ENCODE data around the gene KLK3. TPM values are rescaled to one million over a fixed set of nuclear protein-coding genes. Genes with fewer than 3 reads are reported as not detected.
"Not testable (repeated sequence)": the region's sequence is repeated elsewhere in the genome, so short reads cannot be mapped to it uniquely, and the experiment has no call there.

Gene KLK3
- total and polyA plus RNA-seq, 2 experiments from 2014 or later = 0.19 TPM; not detected in 1

DNA sequence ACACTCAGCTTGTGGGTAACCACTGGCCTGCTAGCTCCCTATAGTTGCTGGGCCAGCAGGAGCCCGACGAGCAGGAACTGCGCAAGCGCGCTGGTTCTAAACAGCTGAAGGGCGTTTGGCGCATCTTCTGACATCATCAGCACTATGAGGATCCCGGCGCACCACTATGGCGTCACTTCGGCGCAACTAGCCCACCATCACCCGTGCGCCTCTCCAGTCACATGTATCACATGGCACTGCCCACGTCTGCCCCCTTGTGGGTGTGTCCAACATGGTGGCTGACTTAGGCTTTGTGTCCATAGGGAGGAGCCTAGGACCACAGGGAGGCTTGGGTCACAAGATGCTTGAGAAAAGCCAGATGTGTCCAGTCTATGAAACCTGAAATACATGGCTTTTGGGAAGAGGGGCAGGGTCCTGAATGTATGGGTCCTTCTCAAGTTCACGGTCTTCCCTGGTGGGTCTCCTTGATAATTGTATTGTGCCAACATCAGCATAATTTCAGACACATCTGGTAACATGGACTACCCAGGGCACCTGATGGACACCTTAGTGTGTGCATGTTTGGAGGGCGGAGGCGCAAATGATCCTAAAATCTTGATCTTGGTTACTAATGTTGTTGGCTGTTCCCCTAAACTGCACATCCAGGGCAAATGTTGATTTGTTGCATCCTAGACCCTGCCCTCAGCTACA lies 38.5 kb downstream of the KLK3 start:
- no peak for TF ChIP-seq ZNF331 (CRISPR knock-in tag; IDR thresholded peaks at IDR 0.05; ENCODE audit: low read depth)
- TF ChIP-seq, protein P1, sequence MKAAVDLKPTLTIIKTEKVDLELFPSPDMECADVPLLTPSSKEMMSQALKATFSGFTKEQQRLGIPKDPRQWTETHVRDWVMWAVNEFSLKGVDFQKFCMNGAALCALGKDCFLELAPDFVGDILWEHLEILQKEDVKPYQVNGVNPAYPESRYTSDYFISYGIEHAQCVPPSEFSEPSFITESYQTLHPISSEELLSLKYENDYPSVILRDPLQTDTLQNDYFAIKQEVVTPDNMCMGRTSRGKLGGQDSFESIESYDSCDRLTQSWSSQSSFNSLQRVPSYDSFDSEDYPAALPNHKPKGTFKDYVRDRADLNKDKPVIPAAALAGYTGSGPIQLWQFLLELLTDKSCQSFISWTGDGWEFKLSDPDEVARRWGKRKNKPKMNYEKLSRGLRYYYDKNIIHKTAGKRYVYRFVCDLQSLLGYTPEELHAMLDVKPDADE (IDR thresholded peaks at IDR 0.05) = no peak
- TF ChIP-seq CREB1 (CRISPR knock-in tag; IDR thresholded peaks at IDR 0.05; ENCODE audit: low read depth) = no peak
- TF ChIP-seq, protein P2, sequence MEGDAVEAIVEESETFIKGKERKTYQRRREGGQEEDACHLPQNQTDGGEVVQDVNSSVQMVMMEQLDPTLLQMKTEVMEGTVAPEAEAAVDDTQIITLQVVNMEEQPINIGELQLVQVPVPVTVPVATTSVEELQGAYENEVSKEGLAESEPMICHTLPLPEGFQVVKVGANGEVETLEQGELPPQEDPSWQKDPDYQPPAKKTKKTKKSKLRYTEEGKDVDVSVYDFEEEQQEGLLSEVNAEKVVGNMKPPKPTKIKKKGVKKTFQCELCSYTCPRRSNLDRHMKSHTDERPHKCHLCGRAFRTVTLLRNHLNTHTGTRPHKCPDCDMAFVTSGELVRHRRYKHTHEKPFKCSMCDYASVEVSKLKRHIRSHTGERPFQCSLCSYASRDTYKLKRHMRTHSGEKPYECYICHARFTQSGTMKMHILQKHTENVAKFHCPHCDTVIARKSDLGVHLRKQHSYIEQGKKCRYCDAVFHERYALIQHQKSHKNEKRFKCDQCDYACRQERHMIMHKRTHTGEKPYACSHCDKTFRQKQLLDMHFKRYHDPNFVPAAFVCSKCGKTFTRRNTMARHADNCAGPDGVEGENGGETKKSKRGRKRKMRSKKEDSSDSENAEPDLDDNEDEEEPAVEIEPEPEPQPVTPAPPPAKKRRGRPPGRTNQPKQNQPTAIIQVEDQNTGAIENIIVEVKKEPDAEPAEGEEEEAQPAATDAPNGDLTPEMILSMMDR (conservative IDR thresholded peaks at IDR 0.05; ENCODE audit: low read depth in 2 of 2) = peak; percentile 52 to 68
- Mint-ChIP-seq H3K36me3 (ENCODE audit: low read depth) (peaks cover 32% of the 10 kb centered on the region), H3K27me3 (ENCODE audit: insufficient read depth, low read depth, poor library complexity) (peaks cover 5% of the 10 kb centered on the region), H3K4me3 (no peak overlapping the region), H3K9me3 (peaks cover 97% of the 10 kb centered on the region), H3K27ac (no peak overlapping the region), H3K4me1 (no peaks in the 10 kb centered on the region; the same call in 2 of the 3 replicates)
- H3F3A ChIP-seq (replicated peaks; ENCODE audit: low read depth) = no peaks in the 10 kb centered on the region
- no peak overlapping the region for H3K4me3 ChIP-seq
- no peak; the same call in 2 of the 3 replicates for ATAC-seq
- H3K27me3 ChIP-seq (ENCODE audit: insufficient read depth) = no peaks in the 10 kb centered on the region
- no peaks in the 10 kb centered on the region for H3K9me2 ChIP-seq (ENCODE audit: insufficient read depth)
- H3K4me2 ChIP-seq = no peak overlapping the region
- H3K4me1 ChIP-seq (ENCODE audit: insufficient read depth) = no peaks in the 10 kb centered on the region
- peak; percentile 71 for DNase-seq (ENCODE audit: low spot score)
- H3K79me2 ChIP-seq (replicated peaks; ENCODE audit: insufficient read depth) = no peaks in the 10 kb centered on the region
- H2AFZ ChIP-seq = no peak overlapping the region
- H4K20me1 ChIP-seq (replicated peaks; ENCODE audit: insufficient read depth) = no peaks in the 10 kb centered on the region
- no peaks in the 10 kb centered on the region for H3K36me3 ChIP-seq (ENCODE audit: insufficient read depth)
- no peak overlapping the region for H3K27ac ChIP-seq (ENCODE audit: low read depth)

DNA sequence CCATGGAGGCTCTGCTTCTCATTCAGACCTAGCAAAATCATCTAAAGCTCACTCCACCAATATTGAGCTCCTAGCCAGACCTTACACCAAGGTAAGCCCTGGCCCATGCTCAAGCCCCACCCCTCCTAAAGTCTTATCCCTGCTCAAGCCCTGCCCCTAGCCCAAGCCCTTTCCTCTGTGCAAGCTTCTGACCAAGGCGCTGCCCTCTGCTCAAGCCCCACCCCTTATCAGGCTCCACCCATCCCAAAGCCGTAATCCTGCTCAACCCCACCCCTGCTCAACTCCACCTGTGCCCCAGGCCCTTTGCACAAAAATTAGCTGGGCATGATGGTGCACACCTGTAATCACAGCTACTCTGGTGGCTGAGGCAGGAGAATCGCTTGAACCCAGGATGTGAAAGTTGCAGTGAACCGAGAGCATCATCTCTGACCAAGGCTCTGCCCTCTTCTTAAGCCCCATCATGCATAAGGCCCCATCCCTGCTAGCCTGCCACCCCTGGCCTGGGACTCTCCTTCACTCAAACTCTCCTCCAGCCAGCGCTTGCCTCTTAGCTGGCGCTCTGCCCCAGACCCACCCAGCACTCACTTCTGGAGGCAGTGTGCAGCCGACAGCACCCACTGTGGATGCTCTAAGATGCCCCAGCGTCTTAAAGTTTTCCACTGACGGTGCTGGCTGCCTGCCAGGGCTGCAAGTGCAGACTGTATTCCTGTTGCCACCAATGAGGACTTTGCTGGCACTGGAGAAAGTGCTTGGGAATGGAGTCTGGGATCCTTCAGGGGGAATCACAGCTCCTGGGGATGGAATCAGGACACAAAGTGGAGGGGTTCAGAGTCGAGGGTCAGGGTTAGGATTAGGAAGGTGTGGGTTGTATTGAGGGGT lies 40.0 kb downstream of the KLK3 start:
- Histone ChIP-seq H3K27me3 (ENCODE audit: insufficient read depth) (no peaks in the 10 kb centered on the region), H4K20me1 (replicated peaks; ENCODE audit: insufficient read depth) (no peaks in the 10 kb centered on the region), H2AFZ (no peak overlapping the region), H3K79me2 (replicated peaks; ENCODE audit: insufficient read depth) (no peaks in the 10 kb centered on the region), H3K9me2 (ENCODE audit: insufficient read depth) (no peaks in the 10 kb centered on the region), H3K4me1 (ENCODE audit: insufficient read depth) (no peaks in the 10 kb centered on the region), H3K4me2 (no peak overlapping the region), H3K27ac (ENCODE audit: low read depth) (no peak overlapping the region), H3K4me3 (no peak overlapping the region), H3K36me3 (ENCODE audit: insufficient read depth) (no peaks in the 10 kb centered on the region), H3F3A (replicated peaks; ENCODE audit: low read depth) (no peaks in the 10 kb centered on the region)
- ATAC-seq = no peak
- H3K27me3 Mint-ChIP-seq (ENCODE audit: insufficient read depth, low read depth, poor library complexity) = peaks cover 5% of the 10 kb centered on the region
- H3K36me3 Mint-ChIP-seq (ENCODE audit: low read depth) = peaks cover 29% of the 10 kb centered on the region
- no peak for DNase-seq (ENCODE audit: low spot score)
- H3K4me3 Mint-ChIP-seq = no peak overlapping the region
- H3K4me1 Mint-ChIP-seq = no peaks in the 10 kb centered on the region
- peaks cover 97% of the 10 kb centered on the region for H3K9me3 Mint-ChIP-seq
- TF ChIP-seq EZH2phosphoT487 (IDR thresholded peaks at IDR 0.05; ENCODE audit: unreplicated experiment) = no peak
- TF ChIP-seq, protein P1 (IDR thresholded peaks at IDR 0.05) = no peak
- TF ChIP-seq EZH2 (IDR thresholded peaks at IDR 0.05; ENCODE audit: low read depth, unreplicated experiment) = no peak
- TF ChIP-seq STAT1 (IDR thresholded peaks at IDR 0.05; ENCODE audit: unreplicated experiment) = no peak
- TF ChIP-seq ZNF331 (CRISPR knock-in tag; IDR thresholded peaks at IDR 0.05; ENCODE audit: low read depth) = no peak
- no peak for TF ChIP-seq NANOG (IDR thresholded peaks at IDR 0.05; ENCODE audit: borderline replicate concordance)
- no peak overlapping the region for H3K27ac Mint-ChIP-seq

DNA sequence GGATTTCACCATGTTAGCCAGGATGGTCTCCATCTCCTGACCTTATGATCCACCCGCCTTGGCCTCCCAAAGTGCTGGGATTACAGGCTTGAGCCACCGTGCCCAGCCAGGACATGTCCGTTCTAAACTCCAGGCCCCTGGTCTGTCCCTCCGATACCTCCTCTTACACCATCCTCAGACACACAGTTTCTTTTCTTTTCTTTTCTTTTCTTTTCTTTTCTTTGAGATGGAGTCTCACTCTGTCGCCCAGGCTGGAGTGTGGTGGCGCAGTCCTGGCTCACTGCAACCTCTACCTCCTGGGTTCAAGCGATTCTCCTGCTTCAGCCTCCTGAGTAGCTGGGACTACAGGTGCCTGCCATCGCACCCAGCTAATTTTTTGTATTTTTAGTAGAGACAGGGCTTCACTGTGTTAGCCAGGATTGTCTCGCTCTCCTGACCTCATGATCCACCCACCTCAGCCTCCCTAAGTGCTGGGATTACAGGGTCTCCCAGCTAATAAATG lies 41.4 kb downstream of the KLK3 start:
- H3K4me2 ChIP-seq; H3K9me2 ChIP-seq (ENCODE audit: insufficient read depth); ATAC-seq; H3K36me3 ChIP-seq (ENCODE audit: insufficient read depth); H3K4me1 Mint-ChIP-seq; H4K20me1 ChIP-seq (replicated peaks; ENCODE audit: insufficient read depth); H3K4me3 Mint-ChIP-seq; H3K79me2 ChIP-seq (replicated peaks; ENCODE audit: insufficient read depth); H3K4me1 ChIP-seq (ENCODE audit: insufficient read depth); DNase-seq (ENCODE audit: low spot score); H3K4me3 ChIP-seq; H3K27ac ChIP-seq (ENCODE audit: low read depth); H3K27me3 Mint-ChIP-seq (ENCODE audit: insufficient read depth, low read depth, poor library complexity); H3K27me3 ChIP-seq (ENCODE audit: insufficient read depth); H3K27ac Mint-ChIP-seq; H2AFZ ChIP-seq; H3F3A ChIP-seq (replicated peaks; ENCODE audit: low read depth): not testable (repeated sequence)
- H3K36me3 Mint-ChIP-seq (ENCODE audit: low read depth) = peaks cover 26% of the 10 kb centered on the region
- H3K9me3 Mint-ChIP-seq = peaks cover 87% of the 10 kb centered on the region

All from GM23338 (cell line).